ENCODE measurements around the gene KAT8. TPM values are rescaled to one million over a fixed set of nuclear protein-coding genes. Genes with fewer than 3 reads are reported as not detected.
"Not testable (repeated sequence)": the region's sequence is repeated elsewhere in the genome, so short reads cannot be mapped to it uniquely, and the experiment has no call there.

KAT8 gene
- total RNA-seq, 4 donors from 2014 or later, result 90.0 to 121 (median 113) TPM

- intact Hi-C loops (cut with DNase I), result loop anchor here (10.0 kb wide), 1 partner anchor 164 kb away; the partner anchor contains the start of gene HSD3B7
- H3K27ac ChIP-seq, result no peak overlapping the region
- DNase-seq, result peak; percentile 61 to 70
Observed at GRCh38 chr16:31148281-31148728, 30.8 kb downstream of the KAT8 start.

GRCh38 chr16:31148896-31149295, 31.4 kb downstream of the KAT8 start:
- Histone ChIP-seq H3K9me3 (no peaks in the 10 kb centered on the region), H3K27me3 (no peaks in the 10 kb centered on the region), H3K4me3 (replicated peaks in 1 of 3) (no peak overlapping the region), H3K27ac (no peak overlapping the region), H3K4me1 (peaks cover 0 to 4% of the 10 kb centered on the region in 2 donors), H3K36me3 (no peaks in the 10 kb centered on the region)
- WGBS, 2 donors, result 73 to 80% methylated on average over 18 to 25 of the region's 25 CpGs
- no peak for DNase-seq
- TF ChIP-seq CTCF (IDR thresholded peaks at IDR 0.05) (no peak), POLR2A (IDR thresholded peaks at IDR 0.05) (no peak)
- intact Hi-C loops (cut with DNase I), result loop anchor here (10.0 kb wide), 1 partner anchor 164 kb away; the partner anchor contains the start of gene HSD3B7

More at GRCh38 chr16:31148281-31148728, 30.8 kb downstream of the KAT8 start:
- H3K36me3 ChIP-seq, result no peaks in the 10 kb centered on the region
- WGBS, 2 donors, result 13 to 43% methylated on average over 5 to 21 of the region's 40 CpGs
- TF ChIP-seq POLR2A (IDR thresholded peaks at IDR 0.05), result no peak
- TF ChIP-seq CTCF (IDR thresholded peaks at IDR 0.05), result no peak
- H3K27me3 ChIP-seq, result no peaks in the 10 kb centered on the region
- H3K4me3 ChIP-seq (replicated peaks in 1 of 3), result no peak overlapping the region
- no peaks in the 10 kb centered on the region for H3K9me3 ChIP-seq
- peaks cover 0 to 4% of the 10 kb centered on the region in 2 donors for H3K4me1 ChIP-seq

GRCh38 chr16:31149332-31149731, 31.9 kb downstream of the KAT8 start:
- 70 to 85% methylated on average over 5 of the region's 5 CpGs for WGBS, 2 donors
- Histone ChIP-seq H3K36me3 (no peaks in the 10 kb centered on the region), H3K27ac (no peak overlapping the region), H3K9me3 (no peaks in the 10 kb centered on the region), H3K27me3 (no peaks in the 10 kb centered on the region), H3K4me3 (replicated peaks in 1 of 3) (no peak overlapping the region), H3K4me1 (peaks cover 0 to 4% of the 10 kb centered on the region in 2 donors)
- intact Hi-C loops (cut with DNase I), result loop anchor here (10.0 kb wide), 1 partner anchor 165 kb away; the partner anchor contains the start of gene HSD3B7
- DNase-seq, result no peak
- TF ChIP-seq CTCF (IDR thresholded peaks at IDR 0.05), result no peak

- H3K9me3 ChIP-seq, result no peaks in the 10 kb centered on the region
- no peaks in the 10 kb centered on the region for H3K36me3 ChIP-seq
- no peak for DNase-seq
- intact Hi-C loops (cut with DNase I), result loop anchor here (10.0 kb wide), 1 partner anchor 165 kb away; the partner anchor contains the start of gene HSD3B7
- H3K4me1 ChIP-seq, result peaks cover 0 to 4% of the 10 kb centered on the region in 2 donors
- no peaks in the 10 kb centered on the region for H3K27me3 ChIP-seq
- H3K4me3 ChIP-seq (replicated peaks in 1 of 3), result no peak within 1 kb of the TSS
- no peak within 1 kb of the TSS for H3K27ac ChIP-seq
- 80 to 82% methylated on average over 8 to 11 of the region's 11 CpGs for WGBS, 2 donors
- TF ChIP-seq POLR2A (IDR thresholded peaks at IDR 0.05) (no peak), CTCF (IDR thresholded peaks at IDR 0.05) (no peak)
Observed at GRCh38 chr16:31149894-31150890, 32.7 kb downstream of the KAT8 start, which contains the start of gene PRSS36. PRSS36 (minus strand) TSS chr16:31150066; CDS start chr16:31150035, 31 bp downstream.

GRCh38 chr16:31150976-31151375, 33.5 kb downstream of the KAT8 start:
- H3K4me1 ChIP-seq; H3K36me3 ChIP-seq; H3K27ac ChIP-seq; DNase-seq; H3K27me3 ChIP-seq; H3K4me3 ChIP-seq (replicated peaks in 1 of 3); intact Hi-C loops (cut with DNase I); H3K9me3 ChIP-seq: not testable (repeated sequence)
- WGBS, 2 donors, result 78 to 80% methylated on average over 6 of the region's 6 CpGs
